ENCODE measurements around the gene MIDN. TPM values are rescaled to one million over a fixed set of nuclear protein-coding genes. Genes with fewer than 3 reads are reported as not detected.

MIDN gene
- total and polyA plus RNA-seq, 10 of the 15 experiments (the other 5 are each of a cell fraction or from before 2014, with no cell fraction given), result 0.38 to 51.5 (median 7.2) TPM

DNA sequence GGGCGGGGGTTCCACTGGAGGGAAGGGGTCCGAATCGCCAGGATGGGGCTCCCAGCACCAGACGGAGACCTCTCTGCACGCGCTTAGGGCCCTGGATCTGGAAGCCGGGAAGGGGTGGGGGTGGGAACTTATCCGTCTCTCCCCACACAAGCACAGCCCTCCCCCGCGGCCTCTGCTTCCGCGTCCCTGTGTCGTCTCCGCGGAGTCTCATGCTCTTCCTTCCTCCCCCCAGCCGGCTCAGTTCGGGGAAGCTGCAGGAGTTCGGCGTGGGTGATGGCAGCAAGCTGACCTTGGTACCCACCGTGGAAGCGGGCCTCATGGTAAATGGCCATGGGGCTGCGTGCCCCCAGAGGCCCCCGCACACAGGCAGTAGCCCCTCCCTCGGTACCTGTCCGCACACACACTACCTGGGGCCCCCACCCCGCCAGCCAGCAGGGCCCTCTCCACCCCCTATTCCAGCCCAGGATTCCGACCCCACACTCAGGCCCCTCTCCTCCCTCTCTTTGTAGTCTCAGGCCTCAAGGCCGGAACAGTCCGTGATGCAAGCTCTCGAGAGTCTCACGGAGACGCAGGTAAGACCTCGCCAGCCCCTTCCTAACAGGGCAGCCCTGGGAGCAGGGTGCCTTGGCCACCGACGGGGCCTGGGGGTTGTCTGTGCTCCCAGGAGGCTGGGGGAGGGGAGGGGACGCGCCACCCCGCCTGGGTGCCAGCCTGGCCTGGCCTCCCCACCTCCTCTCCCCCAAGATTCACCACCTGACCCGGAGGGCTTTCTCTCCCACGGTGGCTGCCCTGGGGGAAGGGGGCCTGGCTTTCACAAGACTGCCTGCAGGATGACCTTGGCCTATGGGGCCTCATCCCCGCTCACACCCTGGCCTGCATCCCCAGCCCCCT is 3.2 kb downstream of the MIDN start (continued):
- TF ChIP-seq, protein P1, sequence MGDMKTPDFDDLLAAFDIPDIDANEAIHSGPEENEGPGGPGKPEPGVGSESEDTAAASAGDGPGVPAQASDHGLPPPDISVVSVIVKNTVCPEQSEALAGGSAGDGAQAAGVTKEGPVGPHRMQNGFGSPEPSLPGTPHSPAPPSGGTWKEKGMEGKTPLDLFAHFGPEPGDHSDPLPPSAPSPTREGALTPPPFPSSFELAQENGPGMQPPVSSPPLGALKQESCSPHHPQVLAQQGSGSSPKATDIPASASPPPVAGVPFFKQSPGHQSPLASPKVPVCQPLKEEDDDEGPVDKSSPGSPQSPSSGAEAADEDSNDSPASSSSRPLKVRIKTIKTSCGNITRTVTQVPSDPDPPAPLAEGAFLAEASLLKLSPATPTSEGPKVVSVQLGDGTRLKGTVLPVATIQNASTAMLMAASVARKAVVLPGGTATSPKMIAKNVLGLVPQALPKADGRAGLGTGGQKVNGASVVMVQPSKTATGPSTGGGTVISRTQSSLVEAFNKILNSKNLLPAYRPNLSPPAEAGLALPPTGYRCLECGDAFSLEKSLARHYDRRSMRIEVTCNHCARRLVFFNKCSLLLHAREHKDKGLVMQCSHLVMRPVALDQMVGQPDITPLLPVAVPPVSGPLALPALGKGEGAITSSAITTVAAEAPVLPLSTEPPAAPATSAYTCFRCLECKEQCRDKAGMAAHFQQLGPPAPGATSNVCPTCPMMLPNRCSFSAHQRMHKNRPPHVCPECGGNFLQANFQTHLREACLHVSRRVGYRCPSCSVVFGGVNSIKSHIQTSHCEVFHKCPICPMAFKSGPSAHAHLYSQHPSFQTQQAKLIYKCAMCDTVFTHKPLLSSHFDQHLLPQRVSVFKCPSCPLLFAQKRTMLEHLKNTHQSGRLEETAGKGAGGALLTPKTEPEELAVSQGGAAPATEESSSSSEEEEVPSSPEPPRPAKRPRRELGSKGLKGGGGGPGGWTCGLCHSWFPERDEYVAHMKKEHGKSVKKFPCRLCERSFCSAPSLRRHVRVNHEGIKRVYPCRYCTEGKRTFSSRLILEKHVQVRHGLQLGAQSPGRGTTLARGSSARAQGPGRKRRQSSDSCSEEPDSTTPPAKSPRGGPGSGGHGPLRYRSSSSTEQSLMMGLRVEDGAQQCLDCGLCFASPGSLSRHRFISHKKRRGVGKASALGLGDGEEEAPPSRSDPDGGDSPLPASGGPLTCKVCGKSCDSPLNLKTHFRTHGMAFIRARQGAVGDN (IDR thresholded peaks at IDR 0.05), result no peak
- TF ChIP-seq CEBPB (IDR thresholded peaks at IDR 0.05; ENCODE audit: borderline replicate concordance in 1 of 2, low read depth in 2 of 2, low read length in 2 of 2), result no peak
- TF ChIP-seq, protein P2, sequence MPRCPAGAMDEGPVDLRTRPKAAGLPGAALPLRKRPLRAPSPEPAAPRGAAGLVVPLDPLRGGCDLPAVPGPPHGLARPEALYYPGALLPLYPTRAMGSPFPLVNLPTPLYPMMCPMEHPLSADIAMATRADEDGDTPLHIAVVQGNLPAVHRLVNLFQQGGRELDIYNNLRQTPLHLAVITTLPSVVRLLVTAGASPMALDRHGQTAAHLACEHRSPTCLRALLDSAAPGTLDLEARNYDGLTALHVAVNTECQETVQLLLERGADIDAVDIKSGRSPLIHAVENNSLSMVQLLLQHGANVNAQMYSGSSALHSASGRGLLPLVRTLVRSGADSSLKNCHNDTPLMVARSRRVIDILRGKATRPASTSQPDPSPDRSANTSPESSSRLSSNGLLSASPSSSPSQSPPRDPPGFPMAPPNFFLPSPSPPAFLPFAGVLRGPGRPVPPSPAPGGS (IDR thresholded peaks at IDR 0.05; ENCODE audit: borderline replicate concordance, insufficient read depth, low read depth, low read length, poor library complexity, severe bottlenecking), result no peak
- TF ChIP-seq STAT3 (IDR thresholded peaks at IDR 0.05; ENCODE audit: low read depth, low read length), result no peak
- TF ChIP-seq, protein P3, sequence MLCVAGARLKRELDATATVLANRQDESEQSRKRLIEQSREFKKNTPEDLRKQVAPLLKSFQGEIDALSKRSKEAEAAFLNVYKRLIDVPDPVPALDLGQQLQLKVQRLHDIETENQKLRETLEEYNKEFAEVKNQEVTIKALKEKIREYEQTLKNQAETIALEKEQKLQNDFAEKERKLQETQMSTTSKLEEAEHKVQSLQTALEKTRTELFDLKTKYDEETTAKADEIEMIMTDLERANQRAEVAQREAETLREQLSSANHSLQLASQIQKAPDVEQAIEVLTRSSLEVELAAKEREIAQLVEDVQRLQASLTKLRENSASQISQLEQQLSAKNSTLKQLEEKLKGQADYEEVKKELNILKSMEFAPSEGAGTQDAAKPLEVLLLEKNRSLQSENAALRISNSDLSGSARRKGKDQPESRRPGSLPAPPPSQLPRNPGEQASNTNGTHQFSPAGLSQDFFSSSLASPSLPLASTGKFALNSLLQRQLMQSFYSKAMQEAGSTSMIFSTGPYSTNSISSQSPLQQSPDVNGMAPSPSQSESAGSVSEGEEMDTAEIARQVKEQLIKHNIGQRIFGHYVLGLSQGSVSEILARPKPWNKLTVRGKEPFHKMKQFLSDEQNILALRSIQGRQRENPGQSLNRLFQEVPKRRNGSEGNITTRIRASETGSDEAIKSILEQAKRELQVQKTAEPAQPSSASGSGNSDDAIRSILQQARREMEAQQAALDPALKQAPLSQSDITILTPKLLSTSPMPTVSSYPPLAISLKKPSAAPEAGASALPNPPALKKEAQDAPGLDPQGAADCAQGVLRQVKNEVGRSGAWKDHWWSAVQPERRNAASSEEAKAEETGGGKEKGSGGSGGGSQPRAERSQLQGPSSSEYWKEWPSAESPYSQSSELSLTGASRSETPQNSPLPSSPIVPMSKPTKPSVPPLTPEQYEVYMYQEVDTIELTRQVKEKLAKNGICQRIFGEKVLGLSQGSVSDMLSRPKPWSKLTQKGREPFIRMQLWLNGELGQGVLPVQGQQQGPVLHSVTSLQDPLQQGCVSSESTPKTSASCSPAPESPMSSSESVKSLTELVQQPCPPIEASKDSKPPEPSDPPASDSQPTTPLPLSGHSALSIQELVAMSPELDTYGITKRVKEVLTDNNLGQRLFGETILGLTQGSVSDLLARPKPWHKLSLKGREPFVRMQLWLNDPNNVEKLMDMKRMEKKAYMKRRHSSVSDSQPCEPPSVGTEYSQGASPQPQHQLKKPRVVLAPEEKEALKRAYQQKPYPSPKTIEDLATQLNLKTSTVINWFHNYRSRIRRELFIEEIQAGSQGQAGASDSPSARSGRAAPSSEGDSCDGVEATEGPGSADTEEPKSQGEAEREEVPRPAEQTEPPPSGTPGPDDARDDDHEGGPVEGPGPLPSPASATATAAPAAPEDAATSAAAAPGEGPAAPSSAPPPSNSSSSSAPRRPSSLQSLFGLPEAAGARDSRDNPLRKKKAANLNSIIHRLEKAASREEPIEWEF (IDR thresholded peaks at IDR 0.05; ENCODE audit: insufficient replicate concordance, low read depth, low read length), result no peak
- TF ChIP-seq, protein P4, sequence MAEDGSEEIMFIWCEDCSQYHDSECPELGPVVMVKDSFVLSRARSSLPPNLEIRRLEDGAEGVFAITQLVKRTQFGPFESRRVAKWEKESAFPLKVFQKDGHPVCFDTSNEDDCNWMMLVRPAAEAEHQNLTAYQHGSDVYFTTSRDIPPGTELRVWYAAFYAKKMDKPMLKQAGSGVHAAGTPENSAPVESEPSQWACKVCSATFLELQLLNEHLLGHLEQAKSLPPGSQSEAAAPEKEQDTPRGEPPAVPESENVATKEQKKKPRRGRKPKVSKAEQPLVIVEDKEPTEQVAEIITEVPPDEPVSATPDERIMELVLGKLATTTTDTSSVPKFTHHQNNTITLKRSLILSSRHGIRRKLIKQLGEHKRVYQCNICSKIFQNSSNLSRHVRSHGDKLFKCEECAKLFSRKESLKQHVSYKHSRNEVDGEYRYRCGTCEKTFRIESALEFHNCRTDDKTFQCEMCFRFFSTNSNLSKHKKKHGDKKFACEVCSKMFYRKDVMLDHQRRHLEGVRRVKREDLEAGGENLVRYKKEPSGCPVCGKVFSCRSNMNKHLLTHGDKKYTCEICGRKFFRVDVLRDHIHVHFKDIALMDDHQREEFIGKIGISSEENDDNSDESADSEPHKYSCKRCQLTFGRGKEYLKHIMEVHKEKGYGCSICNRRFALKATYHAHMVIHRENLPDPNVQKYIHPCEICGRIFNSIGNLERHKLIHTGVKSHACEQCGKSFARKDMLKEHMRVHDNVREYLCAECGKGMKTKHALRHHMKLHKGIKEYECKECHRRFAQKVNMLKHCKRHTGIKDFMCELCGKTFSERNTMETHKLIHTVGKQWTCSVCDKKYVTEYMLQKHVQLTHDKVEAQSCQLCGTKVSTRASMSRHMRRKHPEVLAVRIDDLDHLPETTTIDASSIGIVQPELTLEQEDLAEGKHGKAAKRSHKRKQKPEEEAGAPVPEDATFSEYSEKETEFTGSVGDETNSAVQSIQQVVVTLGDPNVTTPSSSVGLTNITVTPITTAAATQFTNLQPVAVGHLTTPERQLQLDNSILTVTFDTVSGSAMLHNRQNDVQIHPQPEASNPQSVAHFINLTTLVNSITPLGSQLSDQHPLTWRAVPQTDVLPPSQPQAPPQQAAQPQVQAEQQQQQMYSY (CRISPR knock-in tag; IDR thresholded peaks at IDR 0.05), result no peak

All from GM12878 (cell line).